Measurements from ENCODE around the gene RTEL1.

RTEL1 gene

GRCh38 chr20:63740627-63741353 is 82.7 kb downstream of the RTEL1 start:
- DNase-seq (ENCODE audit: low read depth) = no peak

GRCh38 chr20:63741354-63741675 is 83.2 kb downstream of the RTEL1 start:
- DNase-seq (ENCODE audit: low read depth) = no peak

- no peak for DNase-seq (ENCODE audit: low read depth)
These were observed 83.7 kb downstream of the RTEL1 start for GRCh38 chr20:63741676-63742380.

GRCh38 chr20:63742381-63743024 is 84.4 kb downstream of the RTEL1 start:
- no peak for DNase-seq (ENCODE audit: low read depth)

- DNase-seq (ENCODE audit: low read depth) = no peak
These were observed 85.3 kb downstream of the RTEL1 start for GRCh38 chr20:63743210-63743970.

DNA sequence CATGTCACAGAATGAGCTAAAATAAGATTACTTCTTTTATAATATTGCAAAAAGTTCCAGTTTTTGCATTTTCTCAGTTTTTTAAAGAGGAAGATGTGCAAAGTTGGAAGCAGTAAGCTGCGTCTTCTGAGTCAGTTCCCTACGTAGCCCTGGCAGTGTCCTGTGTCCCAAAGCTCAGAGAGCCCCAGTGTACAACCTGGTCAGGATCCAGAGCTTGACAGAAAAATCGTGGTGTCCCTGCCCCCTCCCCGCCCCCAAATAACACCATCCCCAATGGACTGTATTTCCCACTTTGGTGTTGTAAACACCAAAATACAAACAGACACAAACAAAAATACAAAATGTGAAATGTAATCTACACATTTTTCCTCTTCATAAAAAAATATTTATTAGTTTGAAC is 86.0 kb downstream of the RTEL1 start:
- DNase-seq (ENCODE audit: low read depth) = no peak

DNA sequence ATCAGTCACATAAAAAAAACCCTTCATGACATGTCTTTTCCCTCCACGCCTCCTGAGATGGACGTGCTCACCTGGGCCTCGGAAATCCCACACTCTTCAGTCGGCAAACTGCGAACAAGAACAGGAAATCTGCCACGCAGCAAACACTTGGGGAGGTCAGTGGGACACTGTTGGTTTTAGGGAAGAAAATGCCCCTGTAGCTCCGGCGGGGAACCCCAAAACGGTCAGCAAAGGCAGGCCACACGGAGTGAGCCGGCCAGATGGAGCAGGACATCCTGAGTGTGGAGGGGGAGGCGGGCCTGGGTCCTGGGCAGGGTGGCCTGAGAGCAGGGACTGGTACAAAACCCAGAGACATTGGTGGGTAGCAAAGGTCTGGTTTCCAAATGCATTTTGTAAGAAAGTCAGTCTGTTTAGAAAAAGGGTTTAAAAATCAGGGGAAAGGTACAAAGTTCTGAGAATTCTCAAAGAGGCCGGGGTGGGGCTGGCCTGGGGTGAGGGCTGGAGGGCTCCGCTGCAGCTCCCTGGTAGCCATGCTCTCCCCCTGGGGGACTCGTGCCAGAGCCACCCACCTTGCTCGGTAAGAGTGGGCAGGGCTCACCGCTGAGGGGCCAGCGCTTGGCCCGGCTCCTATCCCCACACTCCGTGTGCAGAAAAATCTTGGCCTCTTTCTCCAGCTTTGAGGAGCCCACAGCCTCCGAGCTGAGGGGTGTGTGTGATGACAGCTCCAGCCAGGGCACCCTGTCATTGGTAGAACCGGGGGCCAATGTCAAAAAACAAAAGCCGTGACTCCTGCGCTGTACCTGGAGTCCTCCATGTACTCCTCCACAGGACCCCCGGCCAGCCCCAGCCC is 86.7 kb downstream of the RTEL1 start:
- no peak for DNase-seq (ENCODE audit: low read depth)

GRCh38 chr20:63745424-63745805 is 87.3 kb downstream of the RTEL1 start:
- DNase-seq (ENCODE audit: low read depth) = no peak
